MM.1S (cell line): ENCODE results near the gene ACHE.

Experiments used
- DNase-seq: peaks from one replicate; pipeline ENCODE4 v3.0.0-alpha.2; 2015
- H2AFZ ChIP-seq: fragments of 300-600 bp; sonication (generic); 2 replicates; pipeline ENCODE4 v1.6.0; 2016; ENCODE audit warnings: antibody characterized with exemption, low read length
- H3F3A ChIP-seq: fragments of 300-600 bp; sonication (generic); 2 replicates; pipeline ENCODE4 v1.6.1; 2016; ENCODE audit warnings: mild to moderate bottlenecking, antibody characterized with exemption, low read length, moderate library complexity, mixed read lengths; ENCODE audit not compliant: insufficient read depth
- H3K27ac ChIP-seq: fragments of 300-600 bp; sonication (generic); 2 replicates; pipeline ENCODE4 v1.5.1; 2016; ENCODE audit warnings: mild to moderate bottlenecking, low read length
- H3K27me3 ChIP-seq: fragments of 300-600 bp; sonication (generic); replicated peaks from 2 replicates; pipeline ENCODE4 v1.6.0; 2016; ENCODE audit warnings: low read length; ENCODE audit not compliant: insufficient read depth
- H3K36me3 ChIP-seq: fragments of 300-600 bp; sonication (generic); replicated peaks from 2 replicates; pipeline ENCODE4 v1.6.1; 2016; ENCODE audit warnings: mild to moderate bottlenecking, low read length, mixed read lengths; ENCODE audit not compliant: insufficient read depth
- H3K4me1 ChIP-seq: fragments of 300-600 bp; sonication (generic); 2 replicates; pipeline ENCODE4 v1.6.1; 2016; ENCODE audit warnings: low read length, mixed read lengths
- H3K4me2 ChIP-seq: fragments of 300-600 bp; sonication (generic); 2 replicates; pipeline ENCODE4 v1.6.0; 2016; ENCODE audit warnings: low read depth, low read length
- H3K4me3 ChIP-seq: fragments of 300-600 bp; sonication (generic); 2 replicates; pipeline ENCODE4 v1.5.1; 2016; ENCODE audit warnings: low read length, mixed read lengths
- H3K79me2 ChIP-seq: fragments of 300-600 bp; sonication (generic); 2 replicates; pipeline ENCODE4 v1.6.1; 2016; ENCODE audit warnings: mixed run types, low read length, mixed read lengths
- H3K9ac ChIP-seq: fragments of 300-600 bp; sonication (generic); 2 replicates; pipeline ENCODE4 v1.6.1; 2016; ENCODE audit warnings: low read length, mixed read lengths
- H3K9me2 ChIP-seq: fragments of 300-600 bp; sonication (generic); replicated peaks from 2 replicates; pipeline ENCODE4 v1.6.1; 2016; ENCODE audit warnings: mild to moderate bottlenecking, low read length, mixed read lengths; ENCODE audit not compliant: insufficient read depth
- H3K9me3 ChIP-seq: fragments of 300-600 bp; sonication (generic); replicated peaks from 2 replicates; pipeline ENCODE4 v1.6.1; 2016; ENCODE audit warnings: mild to moderate bottlenecking, low read length, mixed read lengths; ENCODE audit not compliant: insufficient read depth
- H4K20me1 ChIP-seq: fragments of 300-600 bp; sonication (generic); 2 replicates; pipeline ENCODE4 v1.6.1; 2016; ENCODE audit warnings: mild to moderate bottlenecking, low read length, moderate library complexity, mixed read lengths; ENCODE audit not compliant: insufficient read depth
- EZH2 ChIP-seq: fragments of 300-600 bp; sonication (generic); optimal IDR thresholded peaks from 2 replicates; pipeline ENCODE3; 2017; ENCODE audit warnings: low read depth, mild to moderate bottlenecking, antibody characterized with exemption, low read length, mixed read lengths
- EZH2phosphoT487 ChIP-seq: fragments of 300-600 bp; sonication (generic); IDR thresholded peaks from 2 replicates; pipeline ENCODE4 v1.6.1; 2018; ENCODE audit warnings: antibody characterized with exemption, low read length
- TF ChIP-seq, protein P1 (sequence below): fragments of 300-600 bp; sonication (generic); IDR thresholded peaks from 2 replicates; pipeline ENCODE4 v1.5.1; 2016; ENCODE audit warnings: antibody characterized with exemption, low read length, mixed read lengths

The ACHE gene

DNA sequence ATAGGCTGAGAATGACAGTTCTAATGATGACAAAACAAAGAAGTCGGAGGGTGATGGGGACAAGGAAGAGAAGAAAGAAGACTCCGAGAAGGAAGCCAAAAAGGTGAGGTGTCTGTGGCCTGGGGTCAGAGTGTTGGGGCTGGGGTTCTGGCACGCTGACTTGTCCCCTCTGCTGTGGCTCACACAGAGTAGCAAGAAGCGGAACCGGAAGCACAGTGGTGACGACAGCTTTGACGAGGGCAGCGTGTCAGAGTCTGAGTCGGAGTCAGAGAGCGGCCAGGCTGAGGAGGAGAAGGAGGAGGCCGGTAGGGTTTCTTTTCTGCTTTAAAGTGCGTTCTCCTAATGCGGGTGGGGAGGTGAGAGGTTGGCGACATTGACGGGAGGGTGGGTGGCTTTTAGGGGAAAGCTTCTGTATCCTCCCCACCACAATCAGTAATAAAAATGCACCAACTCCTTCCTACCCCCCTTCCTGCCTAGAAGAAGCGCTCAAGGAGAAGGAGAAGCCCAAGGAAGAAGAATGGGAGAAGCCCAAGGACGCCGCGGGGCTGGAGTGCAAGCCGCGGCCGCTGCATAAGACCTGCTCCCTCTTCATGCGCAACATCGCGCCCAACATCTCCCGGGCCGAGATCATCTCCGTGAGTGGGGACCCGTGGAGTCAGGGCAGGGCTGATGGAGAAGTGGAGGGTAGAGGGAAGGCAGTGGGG is 10.8 kb downstream of the ACHE start:
- no peak overlapping the region for H3K4me2 ChIP-seq
- no peak overlapping the region for H3K9ac ChIP-seq
- H3F3A ChIP-seq: peaks cover 12% of the 10 kb centered on the region; the same call in 1 of the 2 replicates
- peaks cover 6% of the 10 kb centered on the region for H3K4me1 ChIP-seq
- H3K9me3 ChIP-seq: no peaks in the 10 kb centered on the region
- no peaks in the 10 kb centered on the region; the same call in 1 of the 2 replicates for H4K20me1 ChIP-seq
- peaks cover 45% of the 10 kb centered on the region for H3K36me3 ChIP-seq
- H2AFZ ChIP-seq: no peak overlapping the region
- H3K9me2 ChIP-seq: no peaks in the 10 kb centered on the region
- H3K27ac ChIP-seq: no peak overlapping the region
- H3K4me3 ChIP-seq: no peak overlapping the region
- H3K27me3 ChIP-seq: no peaks in the 10 kb centered on the region
- peaks cover 35% of the 10 kb centered on the region for H3K79me2 ChIP-seq
- DNase-seq: no peak
- TF ChIP-seq, protein P1, sequence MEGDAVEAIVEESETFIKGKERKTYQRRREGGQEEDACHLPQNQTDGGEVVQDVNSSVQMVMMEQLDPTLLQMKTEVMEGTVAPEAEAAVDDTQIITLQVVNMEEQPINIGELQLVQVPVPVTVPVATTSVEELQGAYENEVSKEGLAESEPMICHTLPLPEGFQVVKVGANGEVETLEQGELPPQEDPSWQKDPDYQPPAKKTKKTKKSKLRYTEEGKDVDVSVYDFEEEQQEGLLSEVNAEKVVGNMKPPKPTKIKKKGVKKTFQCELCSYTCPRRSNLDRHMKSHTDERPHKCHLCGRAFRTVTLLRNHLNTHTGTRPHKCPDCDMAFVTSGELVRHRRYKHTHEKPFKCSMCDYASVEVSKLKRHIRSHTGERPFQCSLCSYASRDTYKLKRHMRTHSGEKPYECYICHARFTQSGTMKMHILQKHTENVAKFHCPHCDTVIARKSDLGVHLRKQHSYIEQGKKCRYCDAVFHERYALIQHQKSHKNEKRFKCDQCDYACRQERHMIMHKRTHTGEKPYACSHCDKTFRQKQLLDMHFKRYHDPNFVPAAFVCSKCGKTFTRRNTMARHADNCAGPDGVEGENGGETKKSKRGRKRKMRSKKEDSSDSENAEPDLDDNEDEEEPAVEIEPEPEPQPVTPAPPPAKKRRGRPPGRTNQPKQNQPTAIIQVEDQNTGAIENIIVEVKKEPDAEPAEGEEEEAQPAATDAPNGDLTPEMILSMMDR: no peak
- TF ChIP-seq EZH2phosphoT487: no peak
- TF ChIP-seq EZH2: no peak

DNA sequence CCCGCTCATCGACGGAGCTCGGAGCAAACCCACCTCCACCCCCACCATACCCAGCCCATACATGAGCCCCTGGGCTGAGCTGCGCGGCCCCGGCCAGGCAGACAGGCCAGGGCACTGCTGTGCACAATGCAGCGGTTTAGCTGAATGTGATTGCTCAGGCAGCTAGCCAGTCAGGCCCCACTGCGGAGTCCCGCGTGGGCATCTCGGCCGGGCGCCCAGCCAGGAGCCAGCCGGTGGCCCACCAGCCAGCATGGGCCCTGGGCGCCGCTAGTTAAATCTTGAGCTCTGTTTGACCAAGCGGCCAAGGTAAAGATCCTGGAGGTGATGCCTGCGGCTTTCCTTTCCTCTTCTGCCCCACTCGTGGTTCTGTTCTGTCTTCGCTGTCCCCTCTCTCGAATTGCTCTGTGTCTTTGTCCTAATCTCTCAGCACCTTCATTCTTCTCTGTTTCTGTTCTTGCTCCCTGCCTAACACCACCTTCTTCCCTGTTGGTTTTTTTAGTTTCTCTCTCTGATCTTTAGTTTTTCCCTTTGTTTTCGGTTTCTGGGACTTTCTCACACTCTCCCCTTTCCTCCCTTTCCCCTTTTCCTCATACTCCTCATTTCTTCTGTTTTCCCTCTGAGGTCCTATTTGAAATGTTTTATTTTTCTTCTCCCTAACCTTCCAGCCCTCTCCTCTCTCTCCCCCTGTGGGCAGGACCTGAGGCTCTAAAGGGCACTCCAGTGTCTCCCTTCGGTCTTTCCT is 12.7 kb downstream of the ACHE start:
- H3K9me2 ChIP-seq: no peaks in the 10 kb centered on the region
- H3K9ac ChIP-seq: no peak overlapping the region
- H3K4me2 ChIP-seq: no peak overlapping the region
- H3K79me2 ChIP-seq: peaks cover 45% of the 10 kb centered on the region
- no peaks in the 10 kb centered on the region for H3K9me3 ChIP-seq
- H3K27me3 ChIP-seq: no peaks in the 10 kb centered on the region
- H4K20me1 ChIP-seq: no peaks in the 10 kb centered on the region; the same call in 1 of the 2 replicates
- TF ChIP-seq EZH2 (no peak), EZH2phosphoT487 (no peak)
- TF ChIP-seq, protein P1: no peak
- no peaks in the 10 kb centered on the region for H3K4me1 ChIP-seq
- H3K4me3 ChIP-seq: no peak overlapping the region
- H3K36me3 ChIP-seq: peaks cover 37% of the 10 kb centered on the region
- H3K27ac ChIP-seq: no peak overlapping the region
- peaks cover 12% of the 10 kb centered on the region; the same call in 1 of the 2 replicates for H3F3A ChIP-seq
- DNase-seq: no peak
- H2AFZ ChIP-seq: no peak overlapping the region

DNA sequence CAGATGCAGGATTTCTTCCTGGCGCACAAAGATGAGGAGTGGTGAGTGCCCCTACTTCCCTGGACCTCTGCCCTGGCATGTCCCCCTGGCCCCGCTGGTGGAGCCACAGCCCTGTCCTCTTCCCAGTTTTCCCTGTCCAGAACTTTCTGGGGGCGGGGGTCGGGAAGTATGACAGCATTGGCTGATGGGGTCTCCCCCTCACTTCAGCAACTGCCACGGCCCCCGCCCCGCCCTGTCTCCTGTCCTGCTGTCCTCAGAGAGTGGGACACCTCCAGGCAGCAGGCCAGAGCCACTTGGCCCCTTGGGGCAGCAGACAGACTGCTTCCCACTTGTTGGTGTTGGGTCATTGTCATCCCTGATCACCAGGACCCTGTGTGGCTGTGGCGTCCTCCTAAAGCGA is 13.5 kb downstream of the ACHE start:
- Histone ChIP-seq H3K4me3 (no peak overlapping the region), H3F3A (peaks cover 9% of the 10 kb centered on the region; the same call in 1 of the 2 replicates), H3K36me3 (peaks cover 32% of the 10 kb centered on the region), H2AFZ (no peak overlapping the region), H3K27me3 (no peaks in the 10 kb centered on the region), H3K4me1 (no peaks in the 10 kb centered on the region), H3K9ac (no peak overlapping the region), H3K9me3 (no peaks in the 10 kb centered on the region), H4K20me1 (no peaks in the 10 kb centered on the region; the same call in 1 of the 2 replicates), H3K9me2 (no peaks in the 10 kb centered on the region), H3K27ac (no peak overlapping the region), H3K79me2 (peaks cover 53% of the 10 kb centered on the region), H3K4me2 (no peak overlapping the region)
- TF ChIP-seq EZH2phosphoT487: no peak
- TF ChIP-seq, protein P1: no peak
- TF ChIP-seq EZH2: no peak
- no peak for DNase-seq
